IPS-NIHi11 (cell line): ENCODE measurements around the gene NSMF.

Experiments used
- DNase-seq: peaks from one replicate; pipeline ENCODE4 v3.0.0; 2012; ENCODE audit warnings: mixed read lengths, low spot score

NSMF gene

DNA sequence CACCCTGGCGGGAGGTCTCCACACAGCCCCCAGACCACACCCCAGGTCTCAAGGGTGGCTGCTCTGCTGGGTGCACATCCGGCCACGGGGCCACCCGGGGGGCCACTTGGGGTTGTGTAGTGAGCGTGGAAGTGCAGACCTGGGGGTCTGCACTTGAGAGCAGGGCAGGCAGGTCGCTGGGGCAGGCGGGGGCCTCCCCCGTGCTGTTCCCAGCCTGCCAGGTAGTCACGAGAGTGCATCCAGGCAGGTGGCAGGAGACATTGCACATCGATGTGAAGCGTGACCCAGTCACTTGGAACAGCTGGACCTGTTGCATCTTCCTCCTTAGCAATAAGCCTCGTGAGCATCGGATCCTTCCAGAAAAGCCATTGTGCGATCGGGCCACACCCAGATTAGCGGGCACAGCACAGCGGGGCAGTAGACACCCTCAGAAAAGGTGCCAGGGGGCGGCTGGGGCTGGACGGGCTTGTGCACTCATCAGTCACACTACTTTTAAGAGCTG lies 13.2 kb downstream of the NSMF start:
- no peak for DNase-seq

DNA sequence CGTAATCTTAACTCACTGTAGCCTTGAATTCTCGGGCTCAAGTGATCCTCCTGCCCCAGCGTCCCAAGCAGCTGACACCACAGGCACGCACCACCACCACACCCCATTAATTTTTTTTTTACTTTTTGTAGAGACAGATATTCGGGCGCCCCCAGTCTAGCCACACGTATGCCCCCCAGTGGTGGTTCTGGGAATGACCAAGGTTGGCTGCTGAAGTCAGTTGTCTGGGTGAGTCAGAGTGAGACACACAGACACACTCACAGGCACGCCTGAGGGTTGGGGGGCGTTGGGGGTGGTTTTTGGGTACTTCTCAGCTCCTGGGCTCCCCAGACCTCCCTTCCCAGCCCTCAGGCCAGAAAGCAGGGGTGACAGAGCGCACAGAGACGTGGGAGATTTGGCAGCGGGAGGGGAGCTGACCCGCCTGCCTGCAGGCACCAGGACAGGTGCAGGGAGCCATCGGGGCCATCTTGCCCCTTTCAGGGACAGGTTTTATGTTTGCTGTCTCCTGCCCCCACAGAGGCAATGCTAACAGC lies 13.8 kb downstream of the NSMF start:
- DNase-seq: peak; percentile 75

DNA sequence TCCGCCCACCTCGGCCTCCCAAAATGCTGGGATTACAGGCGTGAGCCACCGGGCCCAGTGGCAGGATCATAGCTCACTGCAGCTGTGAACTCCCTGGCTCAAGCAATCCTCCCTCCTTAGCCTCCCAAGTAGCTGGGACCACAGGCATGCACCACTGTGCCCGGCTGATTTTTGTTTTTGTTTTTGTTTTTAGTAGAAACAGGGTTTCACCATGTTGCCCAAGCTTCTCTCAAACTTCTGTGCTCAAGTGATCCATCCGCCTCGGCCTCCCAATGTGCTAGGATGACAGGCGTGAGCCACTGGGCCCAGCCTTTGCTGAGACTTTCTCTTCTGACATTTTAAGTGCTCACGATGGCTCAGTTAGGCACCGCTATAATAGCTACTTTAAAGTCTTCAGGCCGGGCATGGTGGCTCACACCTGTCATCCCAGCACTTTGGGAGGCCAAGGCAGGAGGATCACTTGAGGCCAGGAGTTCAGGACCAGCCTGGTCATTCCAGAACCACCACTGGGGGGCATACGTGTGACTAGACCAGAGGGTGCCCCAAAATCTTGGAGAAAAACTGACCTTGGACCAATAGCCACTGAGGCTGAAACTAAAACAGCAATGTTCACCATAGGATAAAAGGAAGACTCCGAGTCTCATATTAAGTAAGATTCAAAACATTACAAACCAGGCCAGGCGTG lies 14.9 kb downstream of the NSMF start:
- no peak for DNase-seq

DNA sequence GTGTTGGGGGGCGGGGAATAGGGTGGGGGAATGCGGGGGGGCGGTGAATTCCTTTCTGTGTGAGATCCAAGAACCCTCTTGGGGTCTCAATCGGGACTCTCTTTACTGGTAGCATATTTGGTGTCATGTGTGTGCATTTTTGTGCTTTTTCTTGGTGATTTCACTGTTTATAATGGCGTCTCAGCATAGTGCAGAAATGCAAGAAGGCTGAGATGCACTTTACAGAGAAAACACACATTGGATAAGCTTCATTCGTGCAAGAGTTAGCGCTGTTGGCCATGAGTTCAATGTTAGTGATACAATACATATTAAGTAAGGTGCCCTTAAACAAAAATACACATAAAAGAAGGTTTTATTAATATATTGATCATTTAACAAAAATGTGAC lies 17.2 kb downstream of the NSMF start:
- DNase-seq: no peak

DNA sequence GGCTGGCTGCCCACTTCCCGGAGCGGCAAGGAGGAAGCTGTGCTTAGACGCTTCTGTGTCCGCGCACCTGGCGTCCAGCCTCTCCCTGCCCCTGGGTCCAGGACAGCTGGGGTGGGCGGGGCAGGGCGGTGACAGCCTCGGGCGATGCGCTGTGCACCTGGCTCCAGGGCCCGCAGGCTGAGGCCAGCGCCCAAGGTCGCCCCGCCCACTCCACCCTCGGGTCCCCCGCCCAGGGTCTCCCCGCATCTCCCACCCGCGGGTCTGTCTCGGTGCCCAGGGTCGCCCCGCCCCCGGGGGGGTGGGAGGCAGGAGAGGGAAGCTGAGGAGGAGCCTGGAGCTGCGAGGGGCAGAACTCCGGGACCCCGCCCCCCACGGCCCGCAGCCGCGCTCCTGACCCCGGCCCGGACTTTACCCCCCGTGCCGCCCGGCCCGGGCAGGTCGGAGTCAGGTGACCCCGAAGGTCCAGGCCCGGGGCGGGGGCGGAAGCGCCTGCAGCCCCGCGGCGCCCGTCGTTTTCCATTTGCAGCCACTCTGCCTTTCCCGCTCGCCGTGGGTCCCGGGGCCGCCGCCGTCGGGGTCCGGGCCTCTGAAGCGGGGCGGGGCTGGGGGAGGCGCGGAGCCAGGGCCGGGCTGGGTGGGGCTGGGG lies 17.7 kb downstream of the NSMF start, which contains the start of gene ENTPD8:
TSS of gene ENTPD8 (minus strand) at position 69 of the 646 bp plus-strand sequence. CDS start 3,072 bp downstream, outside the sequence.
- DNase-seq: peak; percentile 96

DNA sequence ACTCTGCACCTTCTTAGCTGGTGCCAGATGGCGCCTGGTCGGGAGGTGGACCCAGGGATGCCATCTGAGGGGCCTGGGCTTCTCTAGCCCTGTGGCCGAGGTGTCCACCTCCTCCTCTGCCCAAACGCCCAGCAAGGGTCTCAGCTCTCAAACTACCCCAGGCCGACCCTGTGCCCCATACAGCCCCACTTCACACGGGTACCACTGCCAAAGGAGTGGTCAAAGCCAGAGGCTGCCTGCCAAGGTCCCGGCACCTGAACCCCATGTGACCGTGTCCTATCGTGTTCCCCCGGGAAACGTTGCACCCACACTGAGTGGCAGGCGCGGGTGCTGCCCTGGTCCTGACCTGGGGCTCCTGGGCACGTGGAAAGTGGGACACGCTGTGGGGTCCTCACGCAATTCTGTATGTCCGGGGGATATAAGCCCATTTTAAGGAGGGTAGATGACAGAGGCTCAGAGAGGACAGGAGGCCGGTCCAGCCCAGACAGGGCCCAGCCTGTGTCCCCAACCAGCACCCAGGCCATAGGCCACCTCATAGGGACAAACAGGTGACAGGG lies 19.9 kb downstream of the NSMF start:
- DNase-seq: peak; percentile 7

DNA sequence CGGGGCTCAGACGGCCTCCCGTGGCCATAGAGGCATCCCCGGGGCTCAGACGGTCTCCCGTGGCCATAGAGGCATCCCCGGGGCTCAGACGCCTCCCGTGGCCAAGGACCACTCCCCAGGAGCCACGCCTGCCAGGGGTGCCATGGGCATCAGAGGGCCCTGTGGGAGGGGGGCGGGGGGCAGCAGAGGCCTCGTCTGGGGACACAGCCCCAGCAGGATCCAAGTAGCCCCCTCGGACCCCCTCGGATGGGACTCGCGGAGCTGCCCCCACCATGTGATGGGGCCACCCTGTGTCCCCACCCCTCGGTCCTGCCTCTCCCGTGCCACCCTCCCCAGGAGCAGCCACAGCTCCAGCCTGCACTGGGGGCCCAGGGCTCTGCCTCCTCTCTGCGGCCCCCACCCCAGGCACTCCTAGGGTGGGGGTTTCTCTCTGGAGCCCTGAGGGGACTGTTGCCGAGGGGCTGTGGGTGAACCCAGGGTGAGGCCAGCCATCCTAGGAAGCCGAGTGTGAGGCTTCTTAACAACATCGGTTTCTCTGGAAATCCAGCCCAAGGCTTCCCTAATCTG lies 20.5 kb downstream of the NSMF start:
- peak; percentile 6 for DNase-seq

DNA sequence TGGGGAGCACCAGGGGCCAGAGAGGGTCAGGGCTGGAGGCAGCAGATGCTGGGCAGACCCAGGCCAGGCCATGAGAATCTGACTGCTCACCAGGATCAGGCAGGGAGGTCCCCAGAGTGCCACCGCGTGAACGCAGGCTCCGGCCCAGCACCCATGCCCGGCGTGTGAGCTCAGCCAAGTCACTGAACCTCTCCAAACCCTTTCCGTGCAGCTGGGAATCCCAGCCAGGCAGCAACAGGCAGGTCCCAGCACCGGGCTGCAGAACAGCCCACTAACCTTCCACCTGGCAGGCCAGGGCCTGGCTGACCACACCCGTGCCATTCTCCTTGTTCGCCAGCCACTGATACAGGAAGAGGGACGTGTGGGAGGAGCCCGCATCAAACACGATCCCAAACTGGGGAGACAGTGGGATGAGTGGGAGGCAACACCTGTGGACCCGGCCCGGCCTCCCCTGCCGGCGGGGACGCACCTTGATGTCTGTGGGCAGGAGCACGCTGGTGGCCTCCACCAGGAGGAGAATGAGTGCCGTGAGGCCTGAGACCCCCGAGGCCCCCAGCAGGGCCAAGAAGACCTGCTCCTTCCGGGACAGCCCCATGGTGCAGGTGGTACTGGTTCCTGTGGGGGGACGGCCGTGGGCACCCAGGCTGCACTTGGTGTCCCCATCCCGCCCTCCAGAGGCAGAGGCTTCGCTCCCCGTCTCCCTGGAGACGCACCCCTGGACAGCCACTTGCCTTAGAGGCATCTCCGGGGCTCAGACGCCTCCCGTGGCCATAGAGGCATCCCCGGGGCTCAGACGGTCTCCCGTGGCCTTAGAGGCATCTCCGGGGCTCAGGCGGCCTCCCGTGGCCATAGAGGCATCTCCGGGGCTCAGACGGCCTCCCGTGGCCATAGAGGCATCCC lies 21.2 kb downstream of the NSMF start:
- peak; percentile 10 for DNase-seq

DNA sequence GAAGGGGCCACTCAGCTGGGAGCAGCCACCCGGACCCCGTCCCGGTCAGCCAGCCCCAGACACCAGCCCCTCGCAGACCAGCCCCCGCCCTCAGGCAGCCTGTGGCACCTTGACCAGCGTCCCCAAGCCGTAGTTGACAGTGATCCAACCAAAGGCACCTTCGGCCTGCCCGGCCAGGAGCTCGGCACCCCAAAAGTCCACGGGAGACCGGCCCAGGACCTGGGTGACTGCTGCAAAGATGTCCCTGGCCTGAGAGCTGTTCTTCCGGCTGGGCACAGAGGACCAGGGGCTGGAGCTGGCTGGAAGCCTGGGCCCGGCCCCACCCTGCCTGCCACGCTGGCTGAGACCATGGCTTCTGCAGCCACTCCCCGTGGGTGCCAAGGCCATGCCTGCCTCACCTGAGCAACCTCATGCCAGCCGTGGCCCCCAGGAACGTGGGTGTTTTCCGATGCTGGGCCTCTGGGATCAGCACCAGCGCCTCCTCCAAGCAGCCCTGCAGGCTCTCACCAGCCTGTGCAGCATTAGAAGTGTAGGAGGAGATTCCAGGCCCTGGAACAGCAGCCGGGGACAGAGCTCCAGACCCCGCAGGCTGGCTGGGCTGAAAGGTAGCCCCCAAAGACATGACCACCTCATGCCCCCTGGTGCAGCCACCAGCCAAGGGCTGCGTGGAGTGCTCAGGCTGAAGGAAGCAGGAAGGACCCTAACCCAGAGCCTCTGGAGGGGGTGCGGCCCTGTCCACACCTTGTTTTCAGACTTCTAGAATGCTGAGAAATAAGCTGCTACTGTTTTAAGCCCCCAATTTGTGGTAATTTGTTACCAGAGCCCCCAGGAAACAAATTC lies 22.2 kb downstream of the NSMF start:
- DNase-seq: peak; percentile 6

DNA sequence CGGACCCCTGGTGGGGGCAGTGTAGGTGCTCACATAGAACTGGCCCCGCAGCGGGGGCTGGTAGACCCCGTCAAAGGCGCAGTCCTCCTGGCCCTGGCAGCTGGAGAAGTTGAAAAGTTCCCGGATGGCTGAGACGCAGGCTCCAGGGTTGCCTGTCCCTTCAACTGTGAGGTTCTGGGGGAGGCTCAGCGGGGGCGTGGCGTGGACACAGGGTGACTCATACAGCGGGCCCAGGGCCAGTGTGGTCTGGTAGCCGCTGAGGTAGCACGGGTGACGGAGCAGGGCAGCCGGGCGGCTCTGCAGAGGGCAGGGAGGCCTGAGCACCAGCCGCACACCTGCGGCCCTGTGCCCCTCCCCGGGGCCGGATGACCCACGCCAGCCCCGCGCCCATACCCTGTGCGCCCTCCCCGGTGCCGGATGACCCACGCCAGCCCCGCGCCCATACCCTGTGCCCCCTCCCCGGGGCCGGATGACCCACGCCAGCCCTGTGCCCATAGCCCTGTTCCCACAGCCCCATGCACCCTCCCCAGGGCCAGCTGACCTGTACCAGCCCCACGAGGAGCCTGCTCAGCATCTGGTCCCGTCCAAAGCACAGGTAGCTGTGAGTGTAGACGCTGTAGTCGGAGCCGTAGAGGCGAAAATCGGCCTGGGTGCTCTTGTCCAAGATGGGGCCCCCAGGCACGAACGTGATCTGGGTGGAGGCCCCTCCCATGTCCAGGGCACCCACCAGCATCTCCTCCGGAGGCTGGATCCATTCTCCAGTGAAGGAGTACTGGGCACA lies 23.0 kb downstream of the NSMF start:
- DNase-seq: peak; percentile 68

DNA sequence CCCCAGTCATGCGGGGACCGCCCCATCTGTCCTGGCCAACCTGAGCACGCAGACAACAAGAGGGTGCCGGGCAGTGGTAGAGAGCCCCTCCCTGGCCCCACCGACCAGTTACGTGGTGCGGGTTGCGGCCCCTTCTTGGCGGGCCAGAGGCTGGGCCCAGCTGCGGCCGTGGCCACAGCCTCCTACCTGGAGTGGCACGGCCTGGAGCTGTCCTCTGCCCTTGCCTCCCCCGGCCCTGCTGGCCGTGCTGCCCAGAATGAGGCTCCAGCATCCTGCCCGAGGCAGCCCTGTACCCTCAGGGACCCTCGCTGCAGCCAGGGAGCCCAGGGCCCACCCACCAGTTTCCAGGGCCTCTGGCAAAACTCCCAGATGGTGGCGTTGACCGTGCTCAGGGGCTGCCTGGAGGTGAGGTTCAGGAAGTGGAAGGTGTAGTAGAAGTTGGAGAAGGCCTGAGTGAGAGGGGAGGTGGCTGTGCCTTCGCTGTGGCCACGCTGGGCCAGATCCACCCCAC lies 23.7 kb downstream of the NSMF start:
- no peak for DNase-seq

DNA sequence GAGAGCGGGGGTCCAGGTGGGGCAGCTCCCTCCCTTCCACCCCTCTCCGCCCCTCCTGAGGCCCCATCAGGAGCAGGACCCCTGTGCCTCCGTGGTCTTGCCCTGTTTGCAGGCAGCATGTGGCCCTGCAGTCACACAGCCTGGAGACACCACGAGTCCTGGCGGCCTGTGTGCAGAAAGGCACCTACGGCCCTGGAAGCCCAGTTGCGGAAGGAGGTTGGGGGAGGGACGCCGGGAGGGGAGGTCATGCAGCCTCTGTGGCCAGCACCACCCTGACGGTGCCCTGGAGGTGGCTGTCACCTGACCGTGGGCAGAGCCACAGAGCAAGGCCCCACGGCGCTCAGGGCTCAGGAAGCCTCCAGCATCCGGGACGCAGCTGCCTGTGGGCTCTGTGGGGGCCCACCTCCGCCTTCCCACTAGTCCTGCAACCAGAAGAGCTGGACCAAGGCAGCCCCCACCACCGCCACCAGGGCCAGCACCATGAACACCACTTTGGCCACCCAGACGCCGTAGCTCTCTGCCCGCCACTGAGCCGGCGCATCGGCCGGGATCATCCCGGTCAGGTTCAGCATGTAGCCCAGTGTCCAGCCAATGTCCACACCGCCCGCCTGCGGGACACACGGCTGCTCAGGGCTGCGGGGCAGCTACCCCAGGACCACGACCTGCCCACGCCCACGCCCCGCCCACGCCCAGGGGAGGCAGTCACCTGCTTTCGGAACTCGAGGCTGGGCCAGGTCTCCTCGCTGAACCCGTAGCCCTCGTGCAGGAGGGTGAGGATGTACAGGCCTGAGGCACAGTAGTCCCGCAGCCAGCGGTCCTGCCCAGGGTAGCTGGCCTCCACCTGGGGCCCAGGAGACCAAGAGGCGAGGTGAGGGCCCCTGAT lies 24.4 kb downstream of the NSMF start:
- DNase-seq: peak; percentile 6

DNA sequence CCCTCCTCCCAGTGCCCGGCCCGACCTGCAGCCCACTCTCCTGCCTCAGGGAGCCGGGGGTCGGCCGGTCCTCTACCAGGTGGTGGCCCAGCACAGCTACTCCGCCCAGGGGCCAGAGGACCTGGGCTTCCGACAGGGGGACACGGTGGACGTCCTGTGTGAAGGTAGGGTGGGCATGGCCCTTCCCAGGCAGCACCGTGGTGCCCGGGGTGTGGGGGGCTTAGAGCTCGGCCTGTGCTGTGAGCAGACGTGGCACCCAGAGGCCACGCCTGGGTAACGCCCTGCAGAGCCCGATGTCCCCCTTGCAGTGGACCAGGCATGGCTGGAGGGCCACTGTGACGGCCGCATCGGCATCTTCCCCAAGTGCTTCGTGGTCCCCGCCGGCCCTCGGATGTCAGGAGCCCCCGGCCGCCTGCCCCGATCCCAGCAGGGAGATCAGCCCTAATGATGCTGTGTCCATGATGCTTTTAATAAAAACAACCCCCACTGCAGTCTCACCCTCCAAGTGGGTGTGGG lies 25.2 kb downstream of the NSMF start:
- DNase-seq: no peak

DNA sequence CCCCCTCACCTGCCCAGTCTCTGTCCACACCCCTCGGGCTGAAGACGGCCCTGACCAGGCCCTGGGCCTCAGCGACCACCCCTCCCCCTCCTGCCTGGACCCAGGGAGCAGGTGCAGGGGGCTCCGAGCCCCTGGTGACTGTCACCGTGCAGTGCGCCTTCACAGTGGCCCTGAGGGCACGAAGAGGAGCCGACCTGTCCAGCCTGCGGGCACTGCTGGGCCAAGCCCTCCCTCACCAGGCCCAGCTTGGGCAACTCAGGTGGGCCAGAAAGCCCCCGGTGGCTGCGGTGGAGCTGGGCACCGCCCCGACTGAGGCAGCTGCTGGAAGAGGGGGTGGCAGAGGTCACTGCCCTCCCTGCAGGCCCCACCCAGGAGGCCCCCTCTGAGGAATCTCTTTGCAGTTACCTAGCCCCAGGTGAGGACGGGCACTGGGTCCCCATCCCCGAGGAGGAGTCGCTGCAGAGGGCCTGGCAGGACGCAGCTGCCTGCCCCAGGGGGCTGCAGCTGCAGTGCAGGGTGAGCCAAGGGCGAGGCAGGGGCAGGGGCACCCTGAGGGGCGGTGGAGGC lies 25.7 kb downstream of the NSMF start:
- no peak for DNase-seq

DNA sequence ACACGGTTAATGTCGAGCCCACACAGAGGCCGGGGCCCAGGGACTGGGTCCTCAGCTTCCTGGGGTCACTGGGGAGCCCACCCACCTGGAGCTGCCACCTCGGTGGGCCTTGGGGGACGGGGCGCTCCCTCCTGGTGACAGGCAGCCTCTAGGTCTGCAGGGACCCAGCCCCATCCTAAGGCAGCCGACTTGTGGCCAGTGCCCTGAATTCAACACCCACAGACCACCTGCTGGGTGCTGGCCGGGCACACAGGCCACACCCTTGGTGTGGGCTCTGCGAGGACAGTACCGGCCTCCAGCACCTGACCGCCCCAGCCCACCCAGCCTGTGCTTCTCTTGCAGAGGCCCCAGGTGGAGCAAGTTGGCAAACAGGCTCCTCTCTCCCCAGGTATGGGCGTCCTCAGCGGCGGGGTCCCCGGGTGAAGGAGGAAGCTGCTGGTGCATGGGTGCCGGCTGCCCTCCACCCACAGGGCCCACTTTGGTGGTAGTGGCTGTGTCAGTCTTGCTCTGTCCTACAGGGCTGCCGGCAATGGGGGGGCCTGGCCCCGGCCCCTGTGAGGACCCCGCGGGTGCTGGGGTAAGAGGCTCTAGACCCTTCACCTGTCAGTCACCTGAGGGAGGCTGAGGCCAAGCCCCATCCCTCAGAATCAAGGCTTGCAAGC lies 26.3 kb downstream of the NSMF start:
- DNase-seq: no peak

DNA sequence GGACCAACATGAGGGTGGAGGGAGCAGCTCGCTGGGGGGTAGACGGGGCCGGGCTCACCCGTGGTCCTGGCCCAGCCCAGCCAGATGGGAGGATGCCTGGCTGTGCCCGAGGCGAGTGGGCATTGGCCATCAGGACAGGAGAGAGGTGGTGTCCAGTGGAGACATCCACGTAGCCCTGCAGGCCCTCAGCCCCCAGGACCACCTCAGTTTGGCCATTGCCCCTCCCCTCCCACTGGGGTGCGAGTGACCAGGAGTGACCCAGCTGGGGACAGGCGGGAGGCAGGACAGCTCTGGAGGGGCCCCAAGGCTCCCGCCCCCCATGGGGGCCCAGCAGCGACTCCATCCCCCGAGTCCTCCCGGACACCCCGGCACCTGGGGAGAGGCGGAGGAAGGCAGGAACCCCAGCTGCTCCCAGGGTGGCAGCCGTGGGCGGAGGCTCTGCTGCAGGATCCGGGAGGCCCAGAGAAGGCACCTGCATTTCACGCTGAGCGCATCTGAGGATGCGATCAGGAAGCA lies 27.7 kb downstream of the NSMF start:
- DNase-seq: no peak

DNA sequence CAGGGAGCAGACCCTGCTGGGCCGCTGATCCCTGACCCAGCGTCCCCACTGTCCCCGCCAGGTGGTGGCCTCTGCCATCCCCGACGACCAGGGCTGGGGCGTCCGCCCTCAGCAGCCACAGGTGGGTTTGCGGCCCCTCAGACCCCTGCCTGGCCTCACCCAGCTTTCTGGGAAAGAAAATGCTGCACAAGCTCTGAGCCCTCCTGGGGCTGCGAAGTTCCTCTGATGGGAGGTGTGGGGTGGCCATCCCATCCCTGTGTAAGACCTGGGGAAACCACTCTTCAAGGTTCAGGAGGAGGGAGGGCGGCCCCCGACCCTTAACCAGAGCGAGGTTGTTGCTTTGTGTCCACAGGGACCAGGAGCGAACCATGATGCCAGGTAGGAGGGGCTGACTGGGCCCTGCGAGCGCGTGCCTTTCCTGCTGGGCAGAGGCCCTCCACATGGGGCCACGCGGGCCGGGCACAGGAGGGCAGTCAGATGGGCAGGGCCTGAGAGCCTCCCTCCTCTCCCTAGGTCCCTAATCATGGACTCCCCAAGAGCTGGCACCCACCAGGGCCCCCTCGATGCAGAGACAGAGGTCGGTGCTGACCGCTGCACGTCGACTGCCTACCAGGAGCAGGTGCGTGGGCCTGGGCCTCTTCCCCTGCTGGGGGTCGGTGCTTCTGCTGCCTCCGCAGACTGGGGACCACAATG lies 28.3 kb downstream of the NSMF start:
- DNase-seq: no peak
